Karpas-422 (cell line): Measurements from ENCODE around the gene EFHB. TPM values are rescaled to one million over a fixed set of nuclear protein-coding genes. Genes with fewer than 3 reads are reported as not detected.
"Not testable (repeated sequence)": the region's sequence is repeated elsewhere in the genome, so short reads cannot be mapped to it uniquely, and the experiment has no call there.

Source experiments
- DNase-seq: peaks from one replicate; pipeline ENCODE4 v3.0.0-alpha.2; 2015
- H2AFZ ChIP-seq: fragments of 200-600 bp; sonication (generic); 2 replicates; pipeline ENCODE4 v1.6.1; 2014; ENCODE audit warnings: antibody characterized with exemption, low read length, mixed read lengths
- H3K27ac ChIP-seq: fragments of 200-600 bp; sonication (generic); 2 replicates; pipeline ENCODE4 v1.5.1; 2014; ENCODE audit warnings: mild to moderate bottlenecking, low read length, moderate library complexity
- H3K27me3 ChIP-seq: fragments of 200-600 bp; sonication (generic); 2 replicates; pipeline ENCODE4 v1.6.1; 2014; ENCODE audit warnings: low read length, mixed read lengths
- H3K36me3 ChIP-seq: fragments of 200-600 bp; sonication (generic); 2 replicates; pipeline ENCODE4 v1.6.1; 2014; ENCODE audit warnings: low read length, mixed read lengths; ENCODE audit not compliant: insufficient read depth
- H3K4me1 ChIP-seq: fragments of 200-600 bp; sonication (generic); 2 replicates; pipeline ENCODE4 v1.6.1; 2014; ENCODE audit warnings: mild to moderate bottlenecking, low read length, mixed read lengths
- H3K4me2 ChIP-seq: fragments of 200-600 bp; sonication (generic); 2 replicates; pipeline ENCODE4 v1.6.1; 2014; ENCODE audit warnings: low read length, low read depth, mild to moderate bottlenecking; ENCODE audit not compliant: poor library complexity, severe bottlenecking
- H3K4me3 ChIP-seq: fragments of 200-600 bp; sonication (generic); 2 replicates; pipeline ENCODE4 v1.5.1; 2014; ENCODE audit warnings: mild to moderate bottlenecking, antibody characterized with exemption, low read length, mixed read lengths
- H3K79me2 ChIP-seq: fragments of 200-600 bp; sonication (generic); 2 replicates; pipeline ENCODE4 v1.6.1; 2014; ENCODE audit warnings: mild to moderate bottlenecking, low read length, mixed read lengths
- H3K9ac ChIP-seq: fragments of 200-600 bp; sonication (generic); 2 replicates; pipeline ENCODE4 v1.6.0; 2014; ENCODE audit warnings: low read length
- H3K9me2 ChIP-seq: fragments of 200-600 bp; sonication (generic), shearing (Covaris generic); replicated peaks from 2 replicates; pipeline ENCODE4 v1.6.0; 2014; ENCODE audit warnings: mild to moderate bottlenecking, low read length, moderate library complexity; ENCODE audit not compliant: insufficient read depth
- H3K9me3 ChIP-seq: fragments of 300-700, 200-600 bp; sonication (generic); 2 replicates; pipeline ENCODE4 v1.6.1; 2014; ENCODE audit warnings: low read length, mixed read lengths
- H4K20me1 ChIP-seq: fragments of 200-600 bp; sonication (generic); 2 replicates; pipeline ENCODE4 v1.6.1; 2014; ENCODE audit warnings: mild to moderate bottlenecking, antibody characterized with exemption, low read length, low read depth; ENCODE audit not compliant: insufficient read depth
- total RNA-seq: library from RNA; depleted of rRNA; stranded (reverse); fragments of >200 nt; shearing (Covaris generic); gene quantifications from 2 replicates; pipeline ENCODE4 v1.2.3, GENCODE V29; 2014; ENCODE audit warnings: low replicate concordance

EFHB gene
- total RNA-seq, 1 experiment from 2014 or later: 7.3 TPM

DNA sequence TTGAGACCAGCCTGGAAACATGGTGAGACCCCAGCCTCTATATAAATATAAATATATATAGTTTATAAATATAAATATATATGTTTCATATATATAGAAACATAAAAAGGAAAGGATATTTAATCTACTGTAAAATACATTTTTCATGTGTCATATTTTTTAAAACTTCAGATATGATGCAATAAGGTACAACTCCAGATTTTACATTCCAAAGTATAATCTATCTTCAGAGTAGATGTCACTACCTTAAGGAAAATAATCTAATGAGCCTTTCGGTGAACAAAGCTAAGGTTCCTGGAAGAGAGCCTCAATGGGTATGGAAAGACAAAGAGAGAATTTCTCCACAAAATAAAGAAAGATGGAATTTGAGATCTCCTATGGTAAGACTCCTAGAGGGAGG lies 16.9 kb downstream of the EFHB start:
- Histone ChIP-seq H3K79me2 (no peaks in the 10 kb centered on the region), H3K27ac (no peak overlapping the region), H3K9ac (no peak overlapping the region), H3K27me3 (no peaks in the 10 kb centered on the region), H3K9me3 (no peaks in the 10 kb centered on the region), H2AFZ (no peak overlapping the region), H3K9me2 (no peaks in the 10 kb centered on the region), H3K4me2 (no peak overlapping the region), H3K4me3 (no peak overlapping the region), H3K4me1 (no peaks in the 10 kb centered on the region), H3K36me3 (no peaks in the 10 kb centered on the region), H4K20me1 (no peaks in the 10 kb centered on the region)
- DNase-seq: no peak

DNA sequence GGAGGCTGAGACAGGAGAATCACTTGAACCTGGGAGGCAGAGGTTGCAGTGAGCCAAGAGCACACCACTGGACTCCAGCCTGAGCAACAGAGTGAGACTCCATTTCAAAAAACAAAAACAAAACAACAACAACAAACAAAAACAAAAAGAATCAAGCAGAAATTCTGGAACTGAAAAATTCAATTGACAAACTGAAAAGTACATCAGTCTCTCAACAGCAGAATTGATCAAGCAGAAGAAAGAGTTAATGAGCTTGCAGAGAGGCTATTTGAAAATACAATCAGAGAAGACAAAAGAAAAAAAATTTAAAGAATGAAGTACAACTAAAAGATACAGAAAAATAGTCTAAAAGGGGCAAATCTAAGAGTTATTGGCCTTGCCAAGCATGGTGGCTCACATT lies 22.6 kb downstream of the EFHB start:
- Histone ChIP-seq H4K20me1 (no peaks in the 10 kb centered on the region), H2AFZ (no peak overlapping the region), H3K9me2 (no peaks in the 10 kb centered on the region), H3K4me1 (no peaks in the 10 kb centered on the region), H3K9me3 (no peaks in the 10 kb centered on the region), H3K4me3 (no peak overlapping the region), H3K79me2 (no peaks in the 10 kb centered on the region), H3K27me3 (no peaks in the 10 kb centered on the region), H3K9ac (no peak overlapping the region), H3K4me2 (no peak overlapping the region), H3K36me3 (no peaks in the 10 kb centered on the region), H3K27ac (no peak overlapping the region)
- DNase-seq: no peak

DNA sequence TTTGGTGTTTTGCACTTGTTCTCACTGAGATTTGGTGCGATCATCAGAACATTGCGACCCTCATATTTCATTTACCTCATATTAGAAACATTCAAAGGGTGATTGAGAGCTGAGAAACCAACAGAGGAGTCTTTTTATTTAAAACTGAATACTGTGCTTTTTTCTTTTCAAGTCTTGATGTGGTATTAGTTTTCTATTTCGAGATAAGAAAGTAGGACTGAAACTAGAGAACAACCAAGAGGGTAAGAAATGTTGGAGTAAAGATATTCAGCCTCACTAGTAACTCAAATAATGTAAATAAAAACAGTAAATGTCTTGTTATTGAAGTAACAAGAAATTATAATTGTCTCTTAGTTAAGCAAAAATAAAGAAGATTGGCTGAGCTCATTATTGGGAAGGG lies 26.5 kb downstream of the EFHB start:
- no peaks in the 10 kb centered on the region for H3K79me2 ChIP-seq
- no peaks in the 10 kb centered on the region for H3K9me2 ChIP-seq
- no peaks in the 10 kb centered on the region for H3K27me3 ChIP-seq
- no peak overlapping the region for H3K4me3 ChIP-seq
- H2AFZ ChIP-seq: no peak overlapping the region
- DNase-seq: no peak
- no peak overlapping the region for H3K4me2 ChIP-seq
- H3K9me3 ChIP-seq: no peaks in the 10 kb centered on the region
- H3K4me1 ChIP-seq: no peaks in the 10 kb centered on the region
- H3K27ac ChIP-seq: no peak overlapping the region
- H3K36me3 ChIP-seq: no peaks in the 10 kb centered on the region
- no peaks in the 10 kb centered on the region for H4K20me1 ChIP-seq
- no peak overlapping the region for H3K9ac ChIP-seq

DNA sequence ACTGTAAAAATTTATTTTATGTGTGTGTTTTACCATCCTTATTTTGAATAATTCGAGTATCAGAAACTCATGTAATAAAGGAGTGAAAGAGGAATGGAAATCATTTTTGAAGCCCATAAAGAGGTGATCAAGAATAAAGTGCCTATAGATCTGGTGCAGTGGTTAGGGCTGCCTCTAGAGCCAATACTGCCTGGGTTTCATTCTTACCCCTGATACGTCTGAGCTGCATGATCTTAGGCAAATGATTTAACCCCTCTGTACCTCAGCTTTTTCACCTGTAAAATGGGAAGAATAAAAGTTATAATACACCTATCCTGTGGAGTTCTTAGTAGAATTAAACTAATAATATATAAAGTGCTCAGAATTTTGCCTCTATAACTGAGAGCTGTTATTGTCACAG lies 30.4 kb downstream of the EFHB start:
- Histone ChIP-seq H3K36me3 (no peaks in the 10 kb centered on the region), H3K4me2 (no peak overlapping the region), H3K27me3 (no peaks in the 10 kb centered on the region), H4K20me1 (no peaks in the 10 kb centered on the region), H3K4me3 (no peak overlapping the region), H2AFZ (no peak overlapping the region), H3K4me1 (no peaks in the 10 kb centered on the region), H3K9me2 (no peaks in the 10 kb centered on the region), H3K27ac (no peak overlapping the region), H3K9ac (no peak overlapping the region), H3K79me2 (no peaks in the 10 kb centered on the region), H3K9me3 (no peaks in the 10 kb centered on the region)
- no peak for DNase-seq

DNA sequence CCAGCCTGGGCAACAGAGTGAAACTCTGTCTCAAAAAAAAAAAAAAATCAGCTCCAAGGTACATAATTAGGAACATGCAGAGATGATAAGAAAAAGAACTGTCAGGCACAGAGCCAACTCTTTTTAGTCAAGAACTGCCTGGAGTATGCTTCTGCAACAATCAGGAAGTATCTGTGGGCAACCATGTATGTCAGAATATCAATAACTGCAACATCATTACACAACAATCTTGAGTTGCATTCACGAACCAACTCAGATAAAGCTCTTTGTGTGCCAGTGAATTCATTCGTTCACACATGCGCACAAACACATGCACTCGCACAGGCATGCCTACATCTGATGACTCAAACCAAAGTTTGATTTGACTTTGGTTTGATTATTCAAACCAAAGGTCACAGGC lies 32.1 kb downstream of the EFHB start:
- H3K36me3 ChIP-seq: no peaks in the 10 kb centered on the region
- H3K4me3 ChIP-seq: no peak overlapping the region
- H3K4me1 ChIP-seq: no peaks in the 10 kb centered on the region
- H4K20me1 ChIP-seq: no peaks in the 10 kb centered on the region
- no peaks in the 10 kb centered on the region for H3K9me3 ChIP-seq
- no peaks in the 10 kb centered on the region for H3K79me2 ChIP-seq
- no peaks in the 10 kb centered on the region for H3K9me2 ChIP-seq
- H3K9ac ChIP-seq: no peak overlapping the region
- H2AFZ ChIP-seq: no peak overlapping the region
- H3K4me2 ChIP-seq: no peak overlapping the region
- DNase-seq: no peak
- no peak overlapping the region for H3K27ac ChIP-seq
- H3K27me3 ChIP-seq: no peaks in the 10 kb centered on the region

DNA sequence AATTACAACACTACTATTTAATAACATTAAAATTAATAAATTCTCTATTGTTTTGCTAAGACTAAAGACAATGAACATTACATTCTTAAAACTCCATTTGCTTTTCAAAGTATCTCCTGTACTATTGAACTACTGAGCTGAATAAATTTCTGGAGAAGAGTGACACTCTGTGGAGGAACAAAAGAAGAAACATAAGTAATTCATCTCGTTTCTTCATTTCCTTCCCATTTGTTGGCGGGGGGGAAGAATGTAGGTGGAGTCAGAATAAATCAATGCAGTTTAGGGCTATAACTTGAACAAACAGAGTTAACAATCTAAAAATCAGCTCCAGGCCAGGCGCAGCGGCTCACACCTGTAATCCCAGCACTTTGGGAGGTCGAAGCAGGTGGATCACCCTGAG lies 32.7 kb downstream of the EFHB start:
- Histone ChIP-seq H3K79me2 (no peaks in the 10 kb centered on the region), H2AFZ (no peak overlapping the region)

DNA sequence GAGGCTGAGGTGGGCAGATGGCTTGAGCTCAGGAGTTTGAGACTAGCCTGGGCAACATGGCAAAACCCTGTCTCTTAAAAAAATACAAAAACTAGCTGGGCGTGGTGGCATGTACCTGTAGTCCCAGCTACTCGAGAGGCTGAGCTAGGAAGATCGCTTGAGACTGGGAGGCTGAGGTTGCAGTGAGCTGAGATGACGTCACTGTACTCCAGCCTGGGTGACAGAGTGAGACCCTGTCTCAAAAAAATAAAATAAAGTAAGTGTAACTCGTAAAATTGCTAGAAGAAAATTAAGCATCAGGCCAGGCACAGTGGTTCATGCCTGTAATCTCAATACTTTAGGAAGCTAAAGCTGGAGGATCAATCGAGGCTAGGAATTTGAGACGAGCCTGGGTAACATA lies 34.2 kb downstream of the EFHB start:
- not testable (repeated sequence) for H3K9me2 ChIP-seq, DNase-seq, H2AFZ ChIP-seq, H3K9ac ChIP-seq, H3K27me3 ChIP-seq, H3K27ac ChIP-seq, H3K79me2 ChIP-seq, H3K4me1 ChIP-seq, H3K4me2 ChIP-seq, H3K9me3 ChIP-seq, H4K20me1 ChIP-seq, H3K36me3 ChIP-seq, H3K4me3 ChIP-seq

More for the DNA sequence above, 32.7 kb downstream of the EFHB start:
- Histone ChIP-seq H3K9me2 (no peaks in the 10 kb centered on the region), H4K20me1 (no peaks in the 10 kb centered on the region), H3K9me3 (no peaks in the 10 kb centered on the region), H3K4me1 (no peaks in the 10 kb centered on the region), H3K4me3 (no peak overlapping the region), H3K4me2 (no peak overlapping the region), H3K9ac (no peak overlapping the region), H3K27me3 (no peaks in the 10 kb centered on the region), H3K36me3 (no peaks in the 10 kb centered on the region), H3K27ac (no peak overlapping the region)
- DNase-seq: no peak

DNA sequence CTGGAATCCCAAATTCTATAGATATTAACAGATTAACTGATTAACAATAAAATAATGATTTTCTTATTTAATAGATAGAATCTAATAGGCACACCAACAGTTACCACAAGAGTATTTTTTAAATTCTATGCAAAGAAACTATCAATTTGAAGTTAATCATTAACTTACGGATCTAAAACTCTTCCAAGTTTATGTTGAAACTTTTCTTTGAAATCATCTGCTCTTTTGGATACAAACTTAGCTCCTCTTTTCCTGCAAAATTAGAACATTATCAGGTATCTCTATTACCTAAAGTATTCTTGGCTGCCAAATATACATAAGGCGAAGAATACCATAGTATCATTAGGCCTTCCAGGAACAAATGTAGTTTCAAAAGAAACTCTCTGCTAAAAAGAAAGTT lies 34.8 kb downstream of the EFHB start:
- H2AFZ ChIP-seq: no peak overlapping the region

DNA sequence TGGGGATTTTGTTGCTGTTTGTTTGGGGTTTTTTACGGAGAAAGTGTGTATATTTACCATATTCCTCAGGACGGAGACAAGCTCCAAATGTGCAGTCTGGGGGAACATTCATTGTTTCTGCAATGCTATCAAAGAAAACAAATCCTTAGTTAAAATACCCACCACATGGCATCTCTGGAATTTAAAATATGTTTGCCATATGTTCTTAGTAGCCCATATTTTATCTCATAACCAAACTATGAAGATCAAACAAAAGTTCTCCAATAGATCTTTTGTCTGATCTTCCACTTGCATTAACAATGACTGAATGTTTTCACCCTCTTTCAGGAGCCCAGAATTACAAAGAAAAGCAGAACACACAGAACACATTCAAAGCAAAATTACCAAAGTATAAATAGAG lies 35.3 kb downstream of the EFHB start:
- Histone ChIP-seq H3K9ac (no peak overlapping the region), H3K27me3 (no peaks in the 10 kb centered on the region), H4K20me1 (no peaks in the 10 kb centered on the region), H3K4me1 (no peaks in the 10 kb centered on the region), H3K4me3 (no peak overlapping the region), H3K9me2 (no peaks in the 10 kb centered on the region), H3K9me3 (no peaks in the 10 kb centered on the region), H3K4me2 (no peak overlapping the region), H2AFZ (no peak overlapping the region), H3K79me2 (no peaks in the 10 kb centered on the region), H3K36me3 (no peaks in the 10 kb centered on the region), H3K27ac (no peak overlapping the region)
- no peak for DNase-seq

More for the DNA sequence above, 34.8 kb downstream of the EFHB start:
- no peak overlapping the region for H3K27ac ChIP-seq
- no peak overlapping the region for H3K4me3 ChIP-seq
- no peaks in the 10 kb centered on the region for H3K27me3 ChIP-seq
- no peaks in the 10 kb centered on the region for H4K20me1 ChIP-seq
- no peak overlapping the region for H3K4me2 ChIP-seq
- no peaks in the 10 kb centered on the region for H3K4me1 ChIP-seq
- DNase-seq: no peak
- H3K9ac ChIP-seq: no peak overlapping the region
- no peaks in the 10 kb centered on the region for H3K9me2 ChIP-seq
- H3K36me3 ChIP-seq: no peaks in the 10 kb centered on the region
- no peaks in the 10 kb centered on the region for H3K79me2 ChIP-seq
- H3K9me3 ChIP-seq: no peaks in the 10 kb centered on the region
